CD4-positive, alpha-beta T cell treated with Interleukin-4 for 4 hours (primary cell): ENCODE data around the gene TPBG.

Source experiments
- DNase-seq: peaks from one replicate; pipeline ENCODE4 v3.0.0-alpha.2; 2020

TPBG gene

GRCh38 chr6:82363428-82364086 is at the start of gene TPBG:
Gene TPBG, plus strand, starts transcription at chr6:82363817. Its CDS starts 1,145 bp downstream, at chr6:82364962.
- peak; percentile 7 for DNase-seq

DNA sequence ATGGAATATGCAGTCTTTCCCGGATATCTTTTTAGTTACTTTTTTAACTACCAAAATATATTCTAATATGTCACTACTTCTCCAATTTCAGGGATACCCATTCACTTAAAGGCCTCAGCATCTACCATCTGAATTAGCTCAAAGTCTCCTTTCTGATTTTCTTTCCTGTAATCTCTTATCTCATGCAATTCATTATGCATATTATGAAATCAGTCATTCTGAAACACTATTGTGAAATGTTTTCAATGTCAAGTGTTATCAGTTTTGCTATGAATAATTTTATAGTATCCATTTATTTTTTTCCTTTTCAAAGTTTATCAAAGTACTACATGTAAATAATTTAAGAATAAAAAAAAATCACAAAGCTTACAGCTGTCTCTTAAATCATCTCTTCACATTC is 41.2 kb upstream of the TPBG start:
- no peak for DNase-seq

GRCh38 chr6:82329766-82330165 is 33.9 kb upstream of the TPBG start:
- DNase-seq, result no peak

- DNase-seq, result no peak
Observed at GRCh38 chr6:82330171-82330804, 33.3 kb upstream of the TPBG start.

GRCh38 chr6:82331031-82331773 is 32.4 kb upstream of the TPBG start:
- no peak for DNase-seq

DNA sequence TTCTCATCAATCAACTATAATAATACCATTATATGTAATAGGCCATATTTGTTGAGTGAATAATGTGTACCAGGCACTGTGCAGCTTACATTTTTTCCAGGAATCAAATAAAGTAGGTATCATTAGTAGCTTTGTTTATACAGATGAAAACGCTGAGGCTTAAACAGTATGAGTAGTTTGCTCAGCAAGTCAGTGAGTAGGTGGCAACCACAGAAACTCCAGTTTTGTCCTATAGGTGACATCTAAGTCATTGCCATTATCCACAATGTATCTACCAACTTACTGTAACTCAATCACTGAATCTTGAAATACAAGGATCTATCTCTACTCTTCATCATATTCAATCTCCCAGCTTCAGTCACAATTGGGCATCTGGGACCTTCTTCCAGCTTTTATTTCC is 29.8 kb upstream of the TPBG start:
- no peak for DNase-seq

DNA sequence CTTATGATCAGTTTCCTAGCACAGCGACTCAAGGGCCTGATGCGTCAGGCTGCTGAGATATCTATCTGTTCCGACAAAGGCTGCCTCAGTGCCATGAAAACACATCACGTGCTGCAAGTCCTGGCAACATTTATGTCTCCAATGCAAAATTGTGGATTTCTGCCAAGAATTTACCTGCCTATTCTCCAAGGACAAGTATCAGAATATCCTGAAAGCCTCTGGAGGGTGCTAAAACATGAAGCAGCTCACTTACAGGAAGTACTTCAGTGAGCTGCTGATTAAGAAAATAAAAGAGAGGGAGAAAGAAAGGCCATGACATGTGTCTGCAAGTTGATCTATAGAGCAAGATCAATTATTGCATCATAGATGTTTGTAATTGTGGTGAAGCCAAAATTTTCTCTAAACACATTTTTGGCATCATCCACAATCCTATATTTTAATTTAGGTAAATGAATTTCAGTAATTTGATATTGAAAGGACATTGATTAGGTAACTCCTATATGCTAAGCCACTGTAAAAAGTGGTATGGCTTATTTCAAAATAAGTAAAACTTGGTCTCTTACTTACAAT is 25.8 kb upstream of the TPBG start:
- DNase-seq, result no peak

GRCh38 chr6:82348130-82348529 is 15.5 kb upstream of the TPBG start:
- no peak for DNase-seq

- DNase-seq, result no peak
Observed at GRCh38 chr6:82353848-82354247, 9.8 kb upstream of the TPBG start.

DNA sequence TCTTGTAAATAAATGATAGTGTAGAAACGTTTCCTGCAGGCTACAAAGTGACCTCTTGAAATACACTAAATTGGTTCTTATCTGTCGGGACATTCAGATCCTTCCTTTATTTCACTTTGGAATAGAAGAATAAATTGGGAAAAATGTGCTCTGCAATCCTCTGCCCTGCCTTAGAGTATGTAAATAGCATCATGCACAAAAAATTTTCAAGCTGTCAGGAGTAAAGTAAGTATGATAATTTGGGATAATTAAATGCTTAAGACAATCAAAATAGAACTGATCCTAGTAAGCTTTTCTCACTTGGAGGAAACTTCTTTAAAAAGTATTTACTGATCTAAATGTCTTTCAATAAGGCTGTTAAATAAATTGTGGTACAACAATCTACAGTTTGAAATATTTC is 3.1 kb upstream of the TPBG start:
- no peak for DNase-seq

- no peak for DNase-seq
Observed at GRCh38 chr6:82361631-82362030, 2.0 kb upstream of the TPBG start.

GRCh38 chr6:82362144-82362543 is 1.5 kb upstream of the TPBG start:
- no peak for DNase-seq

DNA sequence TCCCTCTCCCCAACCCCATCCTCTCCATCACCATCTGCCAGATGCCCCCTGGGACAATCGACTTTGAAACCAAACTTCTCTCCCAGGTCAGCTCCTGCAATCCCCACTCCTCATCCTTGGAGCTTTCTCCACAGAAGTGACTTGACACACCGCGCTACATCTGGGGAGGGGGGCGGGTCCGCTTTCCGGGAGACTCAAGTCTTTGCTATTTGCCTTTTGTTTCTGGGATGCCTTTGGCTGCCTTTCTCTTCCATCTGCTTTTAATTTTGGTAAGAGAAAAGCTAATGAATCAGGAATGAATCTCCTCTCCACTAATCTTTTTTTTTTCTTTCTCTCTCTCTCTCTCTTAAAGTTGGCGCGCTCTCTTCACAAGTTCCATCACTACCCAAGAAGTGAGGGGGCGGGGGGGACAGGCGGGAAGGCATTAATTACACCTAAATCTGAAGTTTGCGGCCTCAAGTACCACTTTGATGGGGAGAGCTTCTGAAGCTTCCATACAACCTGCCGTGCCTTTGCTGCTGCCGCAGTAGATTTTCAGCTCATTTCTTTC is 664 bp upstream of the TPBG start:
- no peak for DNase-seq

- no peak for DNase-seq
Observed at GRCh38 chr6:82364087-82365015, 734 bp downstream of the TPBG start.

- no peak for DNase-seq
Observed at GRCh38 chr6:82365016-82365795, 1.6 kb downstream of the TPBG start.

DNA sequence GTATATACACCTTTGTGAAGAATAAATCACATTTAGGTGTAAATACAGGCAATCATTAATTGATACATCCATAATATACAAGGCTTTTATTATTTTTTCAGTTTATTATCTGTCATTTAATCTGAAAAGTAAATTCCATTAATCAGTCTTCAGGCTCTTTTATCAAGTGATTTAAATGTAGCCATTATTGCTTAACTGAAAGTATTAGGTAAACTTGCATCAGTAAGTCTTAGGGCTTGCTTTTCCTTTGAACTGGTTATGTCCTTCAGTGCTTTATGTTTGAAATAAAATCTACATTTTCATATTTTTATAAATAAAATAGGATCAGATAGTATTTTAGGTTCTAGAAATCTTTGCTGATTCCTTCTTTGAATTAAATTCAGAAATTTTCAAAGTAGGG is 4.1 kb downstream of the TPBG start:
- no peak for DNase-seq

GRCh38 chr6:82370788-82371187 is 7.2 kb downstream of the TPBG start:
- no peak for DNase-seq

GRCh38 chr6:82371799-82372546 is 8.4 kb downstream of the TPBG start:
- no peak for DNase-seq

DNA sequence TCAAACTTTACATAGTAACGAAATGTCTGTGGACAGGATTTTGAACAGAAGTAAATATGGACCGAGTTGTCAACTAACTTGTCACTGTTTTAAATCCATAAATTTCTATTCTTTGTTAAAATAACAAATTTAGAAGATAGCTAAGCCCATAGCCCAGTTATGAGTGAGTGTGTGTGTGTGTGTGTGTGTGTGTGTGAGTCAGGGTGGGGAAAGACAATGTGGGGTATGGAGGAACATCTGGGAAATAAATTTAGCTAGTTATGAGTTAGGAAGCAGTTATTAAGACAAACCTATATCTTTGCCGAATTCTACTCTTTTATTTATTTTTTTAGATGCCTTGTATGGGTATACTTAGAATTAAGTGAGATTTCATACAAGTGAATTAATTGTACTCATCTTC is 9.0 kb downstream of the TPBG start:
- DNase-seq, result no peak

GRCh38 chr6:82374516-82374915 is 10.9 kb downstream of the TPBG start:
- no peak for DNase-seq

DNA sequence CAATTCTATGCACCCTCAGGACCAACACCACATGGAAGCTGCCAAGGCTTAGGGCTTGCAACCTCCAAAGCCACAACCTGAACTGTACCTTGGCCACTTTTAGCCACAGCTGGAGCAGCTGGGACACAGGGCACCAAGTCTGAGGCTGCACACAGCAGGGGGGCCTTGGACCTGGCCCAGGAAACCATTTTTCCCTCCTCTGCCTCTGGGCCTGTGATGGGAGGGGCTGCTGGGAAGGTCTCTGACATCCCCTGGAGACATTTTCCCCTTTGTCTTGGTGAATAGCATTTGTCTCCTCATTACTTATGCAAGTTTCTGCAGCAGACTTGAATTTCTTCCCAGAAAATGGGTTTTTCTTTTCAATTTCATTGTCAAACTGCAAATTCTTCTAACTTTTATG is 13.0 kb downstream of the TPBG start:
- no peak for DNase-seq
